ENCODE measurements around the gene IGFALS. TPM values are rescaled to one million over a fixed set of nuclear protein-coding genes. Genes with fewer than 3 reads are reported as not detected.

Gene IGFALS
- total and polyA plus RNA-seq, 2 experiments from 2014 or later: 1.3 to 2.1 TPM

DNA sequence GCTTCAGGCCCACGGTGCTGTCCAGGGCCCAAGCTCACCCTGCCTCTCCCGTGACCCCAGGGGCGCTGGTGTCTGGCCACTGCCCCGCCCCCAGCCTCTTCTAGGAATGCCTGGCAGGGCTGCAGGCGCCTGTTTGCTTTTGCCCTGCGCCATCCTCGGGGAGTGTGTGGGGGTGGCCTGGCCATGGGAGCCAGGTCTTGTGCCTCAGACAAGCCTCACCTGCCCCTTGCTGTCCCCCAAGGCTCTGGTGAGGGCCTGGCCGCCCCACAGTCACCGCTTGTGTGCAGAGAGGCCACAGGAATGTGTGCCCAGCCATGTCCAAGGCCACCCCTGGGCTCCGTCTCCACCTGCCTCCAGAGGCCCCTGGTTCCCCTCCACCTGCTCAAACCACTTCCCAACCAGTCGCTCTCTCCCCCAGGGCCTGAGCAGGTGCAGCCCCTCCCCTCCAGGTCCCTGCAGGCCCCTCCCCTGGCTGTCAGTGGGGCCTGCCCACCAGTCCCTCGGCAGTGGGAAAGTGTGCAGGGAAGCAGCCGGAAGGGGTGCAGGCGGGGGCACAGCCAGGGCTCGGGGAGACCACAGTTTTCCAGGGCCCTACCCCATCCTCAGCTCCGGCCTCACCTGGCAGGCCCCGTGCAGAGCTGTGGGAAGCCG, 841 bp upstream of the IGFALS start:
- TF ChIP-seq, protein P1, sequence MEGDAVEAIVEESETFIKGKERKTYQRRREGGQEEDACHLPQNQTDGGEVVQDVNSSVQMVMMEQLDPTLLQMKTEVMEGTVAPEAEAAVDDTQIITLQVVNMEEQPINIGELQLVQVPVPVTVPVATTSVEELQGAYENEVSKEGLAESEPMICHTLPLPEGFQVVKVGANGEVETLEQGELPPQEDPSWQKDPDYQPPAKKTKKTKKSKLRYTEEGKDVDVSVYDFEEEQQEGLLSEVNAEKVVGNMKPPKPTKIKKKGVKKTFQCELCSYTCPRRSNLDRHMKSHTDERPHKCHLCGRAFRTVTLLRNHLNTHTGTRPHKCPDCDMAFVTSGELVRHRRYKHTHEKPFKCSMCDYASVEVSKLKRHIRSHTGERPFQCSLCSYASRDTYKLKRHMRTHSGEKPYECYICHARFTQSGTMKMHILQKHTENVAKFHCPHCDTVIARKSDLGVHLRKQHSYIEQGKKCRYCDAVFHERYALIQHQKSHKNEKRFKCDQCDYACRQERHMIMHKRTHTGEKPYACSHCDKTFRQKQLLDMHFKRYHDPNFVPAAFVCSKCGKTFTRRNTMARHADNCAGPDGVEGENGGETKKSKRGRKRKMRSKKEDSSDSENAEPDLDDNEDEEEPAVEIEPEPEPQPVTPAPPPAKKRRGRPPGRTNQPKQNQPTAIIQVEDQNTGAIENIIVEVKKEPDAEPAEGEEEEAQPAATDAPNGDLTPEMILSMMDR (IDR thresholded peaks at IDR 0.05; ENCODE audit: low read depth, low read length): no peak
- DNase-seq (ENCODE audit: low read depth in 1 of 2, low spot score in 1 of 2): no peak
- Histone ChIP-seq H3K9me3 (ENCODE audit: low read depth) (no peaks in the 10 kb centered on the region), H3K4me3 (no peak overlapping the region), H3K27me3 (no peaks in the 10 kb centered on the region), H3K27ac (no peak overlapping the region), H3K4me1 (ENCODE audit: low read depth) (no peaks in the 10 kb centered on the region), H3K36me3 (no peaks in the 10 kb centered on the region)

DNA sequence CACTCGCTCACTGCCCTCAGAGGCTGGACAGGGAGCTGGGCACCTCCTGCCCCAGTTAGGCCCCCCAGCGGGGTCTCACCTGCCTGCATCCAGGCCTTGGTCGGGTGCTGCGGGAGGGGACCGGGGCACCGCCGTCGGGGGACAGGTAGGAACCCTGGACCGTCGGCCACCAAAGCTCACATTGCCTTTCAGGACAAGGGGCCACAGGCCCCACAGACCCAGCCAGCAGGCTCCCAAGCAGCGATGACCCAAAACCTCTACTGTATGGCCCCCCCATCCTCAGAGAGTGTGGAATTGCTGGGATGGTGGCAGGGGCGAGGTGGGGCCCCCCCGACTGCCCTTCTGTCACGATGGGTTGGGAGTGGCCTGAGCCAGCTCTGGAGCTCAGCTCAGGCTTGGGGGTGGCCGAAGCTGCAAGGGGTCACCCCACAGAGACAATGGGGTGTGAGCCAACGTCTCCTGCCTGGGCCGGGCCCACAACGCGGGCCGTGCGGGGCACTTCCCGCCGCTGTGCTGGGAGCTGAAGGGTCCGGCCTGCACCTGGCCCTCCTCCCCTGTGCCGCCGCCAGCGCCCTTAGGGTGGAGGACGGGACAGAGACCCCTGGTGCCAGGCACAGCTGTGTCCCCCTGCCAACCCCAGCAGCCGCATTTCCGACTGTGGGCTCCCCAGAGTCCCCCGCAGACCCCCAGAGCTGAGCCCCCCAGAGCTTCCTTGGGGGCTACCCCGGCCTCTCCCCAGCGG, 498 bp downstream of the IGFALS start:
- peaks cover 6% of the 10 kb centered on the region for H3K36me3 ChIP-seq
- no peak overlapping the region for H3K27ac ChIP-seq
- no peaks in the 10 kb centered on the region for H3K4me1 ChIP-seq (ENCODE audit: low read depth)
- DNase-seq (ENCODE audit: low read depth in 1 of 2, low spot score in 1 of 2): no peak
- H3K9me3 ChIP-seq (ENCODE audit: low read depth): no peaks in the 10 kb centered on the region
- H3K27me3 ChIP-seq: no peaks in the 10 kb centered on the region
- H3K4me3 ChIP-seq: no peak overlapping the region
- TF ChIP-seq, protein P1 (IDR thresholded peaks at IDR 0.05; ENCODE audit: low read depth, low read length): no peak

DNA sequence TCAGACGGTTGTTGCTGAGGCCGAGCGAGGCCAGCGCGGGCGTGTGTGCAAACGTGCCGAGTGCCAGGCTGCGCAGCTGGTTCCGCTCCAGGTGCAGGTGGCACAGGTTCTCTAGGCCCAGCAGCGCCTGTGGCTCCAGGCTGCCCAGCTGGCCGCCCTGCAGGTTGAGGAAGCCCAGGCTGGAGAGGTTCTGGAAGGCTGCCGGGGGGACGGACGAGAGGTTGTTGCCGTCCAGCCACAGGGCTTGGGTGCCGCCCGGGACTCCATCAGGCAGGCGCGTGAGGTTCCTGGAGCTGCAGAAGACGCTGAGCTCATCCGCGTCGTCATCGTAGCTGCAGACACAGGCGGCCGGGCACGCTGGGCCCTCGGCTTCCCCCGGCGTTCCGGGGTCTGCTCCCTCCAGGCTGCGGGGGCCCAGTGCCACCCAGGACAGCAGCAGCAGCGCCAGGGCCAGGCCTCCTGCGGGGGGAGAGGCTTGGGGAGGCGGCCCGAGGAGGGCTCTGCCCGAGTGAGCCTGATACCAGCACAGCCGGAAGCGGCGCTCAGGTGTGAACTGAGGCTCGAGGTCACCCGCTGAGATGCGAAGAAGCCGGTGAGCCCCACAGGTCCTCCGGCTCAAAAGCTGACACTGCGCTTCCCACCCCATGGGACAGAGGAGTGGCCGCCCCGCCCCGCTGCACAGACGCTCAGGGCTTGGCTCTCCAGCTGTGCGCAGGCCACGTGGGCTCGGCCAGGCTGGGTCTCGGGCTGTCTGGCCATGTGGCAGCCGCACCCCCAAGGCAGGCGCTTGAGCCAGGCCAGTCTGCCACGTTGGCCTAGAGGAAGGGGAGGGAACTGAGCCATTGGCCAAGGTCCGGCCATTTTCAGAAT, 1.3 kb downstream of the IGFALS start:
- Histone ChIP-seq H3K36me3 (peaks cover 6% of the 10 kb centered on the region), H3K4me1 (ENCODE audit: low read depth) (no peaks in the 10 kb centered on the region), H3K4me3 (no peak overlapping the region), H3K27ac (no peak overlapping the region), H3K27me3 (no peaks in the 10 kb centered on the region), H3K9me3 (ENCODE audit: low read depth) (no peaks in the 10 kb centered on the region)
- TF ChIP-seq, protein P1 (IDR thresholded peaks at IDR 0.05; ENCODE audit: low read depth, low read length): no peak
- no peak for DNase-seq (ENCODE audit: low read depth in 1 of 2, low spot score in 1 of 2)

DNA sequence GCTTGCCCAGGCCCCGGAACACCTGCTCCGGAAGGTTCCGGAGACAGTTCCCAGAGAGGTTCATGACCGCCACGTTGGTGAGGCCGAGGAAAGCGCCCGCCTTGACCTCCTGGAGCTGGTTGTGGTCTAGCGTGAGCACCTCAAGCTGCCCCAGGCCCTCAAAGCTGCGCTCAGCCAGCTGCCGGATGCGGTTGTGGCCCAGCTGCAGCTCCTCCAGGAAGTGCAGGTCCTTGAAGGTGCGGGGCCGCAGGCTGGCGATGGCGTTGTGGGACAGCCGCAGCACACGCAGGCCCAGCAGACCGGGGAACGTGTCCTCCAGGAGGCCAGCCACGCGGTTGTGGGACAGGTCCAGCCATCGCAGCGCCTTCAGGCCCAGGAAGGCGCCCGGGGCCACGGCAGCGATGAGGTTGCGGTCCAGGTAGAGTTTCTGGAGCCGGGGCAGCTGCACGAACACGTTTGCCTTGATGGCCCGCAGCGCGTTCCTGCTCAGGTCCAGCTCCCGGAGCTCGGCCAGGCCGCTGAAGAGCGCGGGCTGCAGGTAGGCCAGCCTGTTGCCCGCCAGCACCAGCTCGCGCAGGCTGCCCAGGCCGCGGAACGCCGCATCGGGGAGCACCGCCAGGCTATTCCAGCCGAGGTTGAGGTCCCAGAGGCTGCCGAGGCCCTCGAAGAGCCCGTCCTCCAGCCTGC, 2.1 kb downstream of the IGFALS start:
- no peaks in the 10 kb centered on the region for H3K4me1 ChIP-seq (ENCODE audit: low read depth)
- no peaks in the 10 kb centered on the region for H3K9me3 ChIP-seq (ENCODE audit: low read depth)
- no peaks in the 10 kb centered on the region for H3K27me3 ChIP-seq
- H3K27ac ChIP-seq: no peak overlapping the region
- H3K36me3 ChIP-seq: peaks cover 6% of the 10 kb centered on the region
- no peak overlapping the region for H3K4me3 ChIP-seq
- TF ChIP-seq, protein P1 (IDR thresholded peaks at IDR 0.05; ENCODE audit: low read depth, low read length): no peak
- no peak for DNase-seq (ENCODE audit: low read depth in 1 of 2, low spot score in 1 of 2)

DNA sequence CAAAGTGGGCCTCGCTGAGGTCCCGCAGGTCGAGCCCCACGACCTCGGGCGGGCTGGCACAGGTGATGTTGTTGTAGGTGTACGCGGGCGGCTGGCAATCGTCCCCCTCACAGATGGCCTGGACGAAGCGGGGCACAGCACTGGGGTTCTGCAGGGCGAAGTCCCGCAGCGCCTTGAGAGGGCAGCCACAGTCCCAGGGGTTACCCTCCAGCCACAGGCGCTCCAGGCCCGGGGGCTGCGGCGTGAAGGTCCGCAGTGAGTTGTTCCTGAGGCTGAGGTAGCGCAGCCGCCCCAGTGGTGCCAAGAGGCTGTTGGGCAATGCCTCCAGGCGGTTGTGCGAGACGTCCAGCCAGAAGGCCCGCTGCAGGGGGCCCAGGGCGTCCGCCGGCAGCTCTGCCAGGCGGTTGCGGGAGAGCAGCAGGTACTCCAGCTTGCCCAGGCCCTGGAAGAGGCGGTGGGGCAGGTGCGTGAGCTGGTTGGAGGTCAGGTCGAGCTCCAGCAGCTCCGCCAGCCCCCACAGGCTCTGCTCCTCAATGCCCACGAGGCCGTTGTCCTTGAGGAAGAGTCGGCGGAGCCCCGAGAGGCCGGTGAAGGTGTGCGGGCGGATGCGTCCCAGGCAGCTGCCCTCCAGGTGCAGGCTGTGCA, 2.8 kb downstream of the IGFALS start:
- no peaks in the 10 kb centered on the region for H3K27me3 ChIP-seq
- no peaks in the 10 kb centered on the region for H3K4me1 ChIP-seq (ENCODE audit: low read depth)
- no peak overlapping the region for H3K27ac ChIP-seq
- DNase-seq (ENCODE audit: low read depth in 1 of 2, low spot score in 1 of 2): no peak
- no peak overlapping the region for H3K4me3 ChIP-seq
- TF ChIP-seq, protein P1 (IDR thresholded peaks at IDR 0.05; ENCODE audit: low read depth, low read length): no peak
- H3K9me3 ChIP-seq (ENCODE audit: low read depth): no peaks in the 10 kb centered on the region
- peaks cover 6% of the 10 kb centered on the region for H3K36me3 ChIP-seq
